Pulmonary artery endothelial cell (primary cell): ENCODE results near the gene TOE1. TPM values are rescaled to one million over a fixed set of nuclear protein-coding genes. Genes with fewer than 3 reads are reported as not detected.
A peak's percentile ranks its signal among the peaks of the same experiment; 100 is the strongest.

Experiments
- DNase-seq: peaks from one replicate; pipeline ENCODE4 v3.0.0-alpha.2; 2011; ENCODE audit warnings: low read depth, low spot score
- total RNA-seq: library from RNA; depleted of rRNA; stranded (reverse); fragments of >200 nt; gene quantifications from 2 replicates; pipeline ENCODE4 v1.2.3, GENCODE V29; 2014

Gene TOE1
- total RNA-seq, 1 donor from 2014 or later, result 21.4 TPM

- no peak for DNase-seq
These were observed 13.0 kb upstream of the TOE1 start, which contains the start of gene HPDL for GRCh38 chr1:45326627-45327623. TSS of gene HPDL (plus strand) at chr1:45326895. CDS start at chr1:45327149, 254 bp downstream.

- no peak for DNase-seq
These were observed 12.1 kb upstream of the TOE1 start for GRCh38 chr1:45327644-45328515.

GRCh38 chr1:45328680-45329079, 11.3 kb upstream of the TOE1 start:
- DNase-seq, result no peak

- no peak for DNase-seq
These were observed 10.5 kb upstream of the TOE1 start for GRCh38 chr1:45329445-45329844.

- no peak for DNase-seq
These were observed 8.3 kb upstream of the TOE1 start for GRCh38 chr1:45331436-45332345.

- no peak for DNase-seq
These were observed 7.6 kb upstream of the TOE1 start for GRCh38 chr1:45332346-45332720.

GRCh38 chr1:45334308-45335245, 5.4 kb upstream of the TOE1 start:
- peak; percentile 30 for DNase-seq

GRCh38 chr1:45335855-45336324, 4.1 kb upstream of the TOE1 start:
- no peak for DNase-seq

GRCh38 chr1:45337630-45338325, 2.2 kb upstream of the TOE1 start:
- no peak for DNase-seq

- no peak for DNase-seq
These were observed 971 bp downstream of the TOE1 start for GRCh38 chr1:45340816-45341466.

- DNase-seq, result no peak
These were observed 4.5 kb downstream of the TOE1 start for GRCh38 chr1:45344499-45344898.

- DNase-seq, result no peak
These were observed 5.0 kb downstream of the TOE1 start for GRCh38 chr1:45345014-45345413.

- no peak for DNase-seq
These were observed 6.5 kb downstream of the TOE1 start for GRCh38 chr1:45346473-45346872.

GRCh38 chr1:45348020-45348419, 8.1 kb downstream of the TOE1 start:
- DNase-seq, result no peak

- DNase-seq, result no peak
These were observed 8.6 kb downstream of the TOE1 start for GRCh38 chr1:45348609-45348965.

- DNase-seq, result no peak
These were observed 9.2 kb downstream of the TOE1 start for GRCh38 chr1:45348966-45349677.

- DNase-seq, result no peak
These were observed 11.5 kb downstream of the TOE1 start for GRCh38 chr1:45351508-45351907.

GRCh38 chr1:45353685-45354084, 13.7 kb downstream of the TOE1 start:
- DNase-seq, result no peak
